Activated CD4-positive, alpha-beta T cell treated with anti-CD3 and anti-CD28 coated beads, Interleukin-2, Interleukin-4, amounts not matched to agents 100 ng/mL and 50 ng/mL, durations not matched to agents 16 hours and 8 hours (primary cell): ENCODE data around the gene STMN3.
"Not testable (repeated sequence)": the region's sequence is repeated elsewhere in the genome, so short reads cannot be mapped to it uniquely, and the experiment has no call there.

Experiments used
- DNase-seq: peaks from one replicate; pipeline ENCODE4 v3.0.0-alpha.2; 2020; ENCODE audit warnings: low spot score

STMN3 gene

DNA sequence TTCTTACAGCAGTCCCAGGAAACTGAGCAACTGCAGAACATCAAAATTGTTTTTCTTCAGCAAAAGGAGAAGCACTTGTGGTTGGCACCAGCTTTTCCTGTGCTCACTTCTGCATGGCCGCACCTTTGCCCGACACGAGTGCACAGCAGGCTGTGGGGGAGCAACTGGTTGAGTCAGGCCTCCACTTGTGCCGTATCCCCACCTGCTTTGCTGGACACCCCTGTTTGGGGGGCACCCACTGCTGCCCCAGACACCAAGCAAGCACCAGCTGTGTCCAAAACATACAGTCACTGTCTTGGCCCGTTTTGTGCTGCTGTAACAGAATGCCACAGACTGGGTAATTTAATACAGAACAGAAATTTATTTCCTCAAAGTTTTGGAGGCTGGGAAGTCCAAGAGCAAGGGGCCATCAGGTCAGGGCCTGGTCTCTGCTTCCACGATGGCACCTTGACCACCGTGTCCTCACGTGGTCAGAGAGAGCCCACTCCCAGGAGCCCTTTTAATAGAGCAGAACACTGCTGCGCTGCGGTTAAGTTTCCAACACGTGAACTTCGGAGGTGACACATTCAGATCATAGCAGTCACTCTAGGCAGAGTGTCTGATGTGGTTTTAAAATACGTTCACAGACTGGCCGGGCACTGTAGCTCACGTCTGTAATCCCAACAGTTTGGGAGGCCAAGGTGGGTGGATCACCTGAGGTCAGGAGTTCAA lies 17.6 kb downstream of the STMN3 start:
- DNase-seq, result peak; percentile 87

DNA sequence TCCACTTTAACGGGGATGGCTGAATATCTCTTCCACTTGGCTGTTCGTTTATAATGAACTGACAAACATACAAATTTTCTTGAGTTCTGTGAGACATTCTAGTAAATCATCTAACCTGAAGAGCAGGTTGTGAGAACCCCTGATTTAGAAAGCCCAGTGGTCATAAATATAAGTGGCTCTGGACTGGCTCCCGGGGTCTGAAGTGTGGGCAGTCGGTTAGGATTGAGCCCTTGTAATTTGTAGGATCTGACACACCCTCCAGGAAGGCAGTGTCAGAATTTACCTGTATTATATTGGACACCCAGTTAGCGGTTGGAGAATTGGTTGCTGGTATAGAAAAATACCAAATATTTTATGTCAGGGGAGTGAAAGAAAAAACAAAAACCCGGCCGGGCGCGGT lies 19.5 kb downstream of the STMN3 start:
- no peak for DNase-seq

- not testable (repeated sequence) for DNase-seq
Observed at GRCh38 chr20:63631426-63631825, 21.8 kb downstream of the STMN3 start.

DNA sequence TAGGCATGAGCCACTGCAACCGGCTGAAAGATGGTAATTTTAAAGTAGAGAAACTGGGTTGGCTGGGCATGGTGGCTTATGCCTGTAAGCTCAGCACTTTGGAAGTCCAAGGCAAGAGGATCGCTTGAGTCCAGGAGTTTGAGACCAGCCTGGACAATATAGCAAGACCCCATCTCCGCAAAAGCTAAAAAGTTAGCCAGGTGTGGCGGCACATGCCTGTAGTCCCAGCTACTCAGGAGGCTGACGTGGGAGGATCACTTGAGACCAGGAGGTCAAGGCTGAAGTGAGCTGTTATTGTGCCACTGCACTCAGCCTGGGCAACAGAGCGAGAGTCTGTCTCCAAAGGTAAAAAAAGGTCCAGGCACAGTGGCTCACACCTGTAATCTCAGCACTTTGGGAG lies 22.3 kb downstream of the STMN3 start:
- not testable (repeated sequence) for DNase-seq

DNA sequence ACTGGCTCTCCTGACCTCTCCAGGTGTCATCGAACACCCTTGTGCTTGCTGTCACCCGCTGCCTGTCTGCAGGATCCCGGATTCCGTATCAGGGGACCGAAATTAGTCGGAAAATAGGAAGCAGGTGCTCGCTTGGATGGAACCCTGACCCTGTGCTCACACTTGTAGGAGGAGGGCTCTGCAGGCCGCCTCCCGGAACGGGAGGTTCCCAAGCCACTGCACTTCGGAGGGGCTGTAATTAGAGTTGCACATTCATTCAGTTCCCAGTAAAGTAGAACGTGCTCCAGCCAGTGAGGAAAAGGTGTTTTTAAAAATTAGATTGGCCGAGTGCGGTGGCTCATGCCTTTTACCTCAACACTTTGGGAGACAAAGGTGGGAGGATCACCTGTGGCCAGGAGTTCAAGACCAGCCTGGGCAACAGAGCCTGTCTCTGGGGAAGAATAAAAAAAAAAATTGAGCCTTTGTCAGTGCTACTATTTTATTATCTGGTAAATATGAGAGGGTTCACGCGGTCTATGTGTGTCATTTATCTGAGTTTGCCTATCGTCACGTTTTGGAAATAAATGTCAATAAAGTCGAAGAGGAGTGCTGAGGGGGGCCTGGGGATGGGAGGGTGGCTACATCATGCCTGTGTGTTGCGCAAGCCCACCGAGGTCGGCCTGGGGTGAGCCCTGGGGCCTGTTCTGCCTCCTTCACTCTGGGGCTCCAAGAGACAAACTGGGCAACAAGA lies 24.8 kb downstream of the STMN3 start:
- DNase-seq, result peak; percentile 86

- DNase-seq, result no peak
Observed at GRCh38 chr20:63627751-63628245, 25.4 kb downstream of the STMN3 start.

DNA sequence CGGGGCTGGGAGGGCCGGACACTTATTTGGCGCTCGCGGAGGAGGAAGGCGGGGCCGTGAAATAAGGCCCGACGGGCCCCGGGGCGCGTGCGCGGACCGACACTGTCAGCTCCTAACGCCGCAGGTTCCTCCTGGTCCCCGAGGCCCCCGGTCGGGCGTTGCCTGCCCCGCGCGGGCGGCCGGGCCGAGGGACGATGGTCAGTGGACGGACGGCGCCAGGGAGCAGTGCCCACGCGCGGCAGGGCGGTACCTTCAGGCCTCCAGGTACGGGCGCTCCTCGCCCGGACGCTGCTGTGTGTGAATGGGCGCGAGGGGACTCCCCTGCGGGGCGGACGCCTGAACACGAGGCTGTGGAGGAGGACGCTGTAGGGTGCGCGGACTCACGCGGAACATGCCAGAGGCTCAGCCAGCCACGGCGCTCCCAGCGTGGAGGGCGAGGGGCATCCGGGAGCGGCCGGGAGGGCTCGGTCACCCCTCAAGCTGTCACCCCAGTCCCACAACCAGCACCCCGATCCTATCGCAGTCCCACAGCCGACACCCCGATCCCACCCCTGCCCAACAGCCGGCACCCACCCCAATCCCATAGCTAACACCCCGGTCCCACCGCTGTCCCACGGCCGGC lies 26.0 kb downstream of the STMN3 start:
- peak; percentile 94 for DNase-seq

- peak; percentile 65 for DNase-seq
Observed at GRCh38 chr20:63626424-63627128, 26.6 kb downstream of the STMN3 start, which contains the start of gene GMEB2. TSS of gene GMEB2 (minus strand) at chr20:63627101. CDS start at chr20:63619397, 7,704 bp downstream.

- no peak for DNase-seq
Observed at GRCh38 chr20:63625771-63626423, 27.3 kb downstream of the STMN3 start.

DNA sequence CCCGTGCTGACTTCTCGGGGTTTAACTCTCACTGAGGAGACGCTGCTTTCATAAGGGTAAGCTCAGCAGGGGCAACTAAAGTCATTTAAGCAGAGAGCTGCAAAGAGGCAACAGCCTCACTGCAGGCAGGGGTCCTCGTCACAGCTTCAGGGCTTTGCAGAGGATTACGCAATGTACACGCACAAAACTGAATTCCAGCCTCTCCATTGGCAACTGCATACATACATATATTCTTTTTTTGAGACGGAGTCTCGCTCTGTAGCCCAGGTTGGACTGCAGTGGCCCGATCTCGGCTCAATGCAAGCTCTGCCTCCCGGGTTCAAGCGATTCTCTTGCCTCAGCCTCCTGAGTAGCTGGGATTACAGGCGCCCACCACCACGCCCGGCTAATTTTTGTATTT lies 28.7 kb downstream of the STMN3 start:
- no peak for DNase-seq

GRCh38 chr20:63622732-63623131 lies 30.5 kb downstream of the STMN3 start:
- DNase-seq, result no peak

DNA sequence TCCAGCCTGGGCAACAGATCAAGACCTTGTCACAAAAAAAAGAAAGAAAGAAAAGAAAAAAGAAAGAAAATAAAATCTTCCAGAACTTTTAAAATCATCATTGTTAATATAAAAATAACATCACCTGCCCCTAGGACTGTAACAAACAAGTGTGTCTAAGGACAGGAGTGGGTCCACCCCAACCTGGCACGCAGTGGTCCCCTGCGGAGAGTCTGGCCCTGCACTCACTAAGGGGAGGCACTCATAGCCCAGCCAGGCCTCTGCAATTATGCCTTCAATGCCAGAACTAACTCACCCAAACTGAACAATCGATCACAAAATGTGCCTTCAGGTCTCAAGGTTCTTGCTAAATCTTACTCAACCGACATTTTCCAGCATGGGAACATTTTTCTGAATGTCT lies 31.1 kb downstream of the STMN3 start:
- DNase-seq, result no peak

DNA sequence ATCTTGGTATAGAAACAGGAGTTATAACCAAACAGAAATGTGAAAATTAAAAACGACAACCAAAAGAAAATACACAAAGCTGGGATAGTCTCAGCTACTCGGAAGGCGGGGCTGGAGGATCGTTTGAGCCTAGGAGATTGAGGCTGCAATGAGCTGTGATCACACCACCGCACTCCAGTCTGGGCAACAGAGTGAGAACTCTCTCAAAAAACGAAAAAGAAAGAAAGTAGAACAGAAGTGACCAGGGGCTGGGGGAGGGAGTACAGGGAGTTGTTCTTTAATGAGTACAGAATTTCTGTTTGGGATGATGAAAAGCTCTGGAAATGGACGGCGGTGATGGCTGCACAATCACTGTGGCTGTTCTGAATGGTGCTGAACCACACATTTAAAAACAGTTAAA lies 32.2 kb downstream of the STMN3 start:
- no peak for DNase-seq

GRCh38 chr20:63619505-63619904 lies 33.7 kb downstream of the STMN3 start:
- DNase-seq, result no peak

DNA sequence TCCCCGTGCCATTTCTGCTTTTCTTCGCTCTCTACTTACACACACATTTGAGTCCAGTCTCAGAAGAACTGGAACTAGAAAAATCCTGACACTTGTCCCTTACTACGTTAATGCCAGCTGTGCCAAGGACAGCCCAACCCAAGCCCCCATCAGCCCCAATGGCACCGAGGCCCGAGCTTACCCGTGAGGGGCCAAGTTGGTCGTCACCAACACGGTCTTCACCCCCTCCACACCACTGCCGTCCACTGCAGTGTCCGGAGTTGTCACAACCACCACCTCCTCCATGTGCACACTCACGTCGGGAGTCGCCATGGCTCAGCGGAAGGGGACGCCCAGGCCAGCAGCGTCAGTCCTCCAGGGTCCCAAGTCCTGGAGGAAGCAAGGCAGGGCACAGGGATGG lies 34.1 kb downstream of the STMN3 start:
- DNase-seq, result no peak

DNA sequence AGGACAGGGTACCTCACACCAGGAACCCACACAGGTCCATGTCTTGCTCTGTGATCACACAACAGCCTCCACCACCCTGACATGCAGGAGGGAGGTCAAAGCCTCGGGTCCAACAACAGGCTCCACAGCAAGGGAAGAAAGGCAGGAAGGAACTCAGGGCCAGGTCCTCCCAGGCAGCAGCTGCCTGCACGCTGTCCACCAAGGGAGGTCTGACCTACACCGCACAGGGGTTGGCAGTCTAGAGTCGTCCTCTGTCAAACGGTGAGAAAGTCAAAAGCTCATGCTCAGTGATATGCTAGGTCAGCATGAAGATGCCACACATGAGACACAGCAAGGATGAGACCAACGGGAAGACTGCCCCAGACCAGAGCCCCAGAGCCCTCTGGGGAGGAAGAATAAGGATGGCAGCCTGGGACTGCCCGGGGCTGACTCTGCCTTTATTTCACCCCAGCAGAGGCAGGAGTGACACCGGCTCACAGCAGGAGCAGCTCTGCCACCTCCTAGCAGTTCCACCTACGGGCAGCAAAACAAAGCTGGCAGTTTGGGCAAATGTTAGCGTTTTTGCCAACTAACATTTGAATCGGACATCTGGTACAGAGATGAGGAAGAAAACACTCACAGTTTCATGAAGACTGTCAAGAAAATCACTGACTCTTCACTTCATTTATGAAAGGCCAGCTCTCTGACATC lies 34.8 kb downstream of the STMN3 start:
- DNase-seq, result no peak

GRCh38 chr20:63617876-63618265 lies 35.4 kb downstream of the STMN3 start:
- no peak for DNase-seq

DNA sequence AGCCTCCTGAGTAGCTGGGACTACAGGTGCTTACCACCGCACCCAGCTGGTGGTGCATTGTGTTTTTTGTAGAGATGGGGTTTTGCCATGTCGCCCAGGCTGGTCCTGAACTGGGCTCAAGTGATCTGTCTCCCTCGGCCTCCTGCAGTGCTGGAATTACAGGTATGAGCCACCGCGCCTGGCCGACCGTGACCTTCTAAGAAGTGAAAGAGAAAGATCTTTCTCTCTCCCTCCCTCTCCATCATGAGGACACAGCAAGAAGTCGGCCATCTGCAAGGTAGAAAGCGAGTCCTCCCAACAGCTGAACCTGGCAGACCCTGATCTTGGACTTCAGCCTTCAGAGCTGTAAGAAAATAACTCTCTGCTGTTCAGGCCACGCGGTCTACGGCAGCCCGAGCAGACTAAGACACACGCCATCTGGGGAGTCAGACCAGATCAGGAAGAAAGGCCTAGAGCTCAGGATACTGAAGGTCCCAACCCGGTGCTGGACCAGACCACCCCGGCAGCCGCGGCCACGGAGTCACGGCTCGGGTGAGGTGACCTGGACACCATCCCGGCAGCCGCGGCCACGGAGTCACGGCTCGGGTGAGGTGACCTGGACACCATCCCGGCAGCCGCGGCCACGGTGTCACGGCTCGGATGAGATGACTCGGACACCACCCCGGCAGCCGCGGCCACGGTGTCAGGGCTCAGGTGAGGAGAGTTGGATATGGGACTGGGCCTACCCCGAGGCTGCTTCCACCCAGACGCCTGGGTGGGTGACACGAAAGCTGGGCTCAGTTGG lies 35.9 kb downstream of the STMN3 start:
- DNase-seq, result no peak

DNA sequence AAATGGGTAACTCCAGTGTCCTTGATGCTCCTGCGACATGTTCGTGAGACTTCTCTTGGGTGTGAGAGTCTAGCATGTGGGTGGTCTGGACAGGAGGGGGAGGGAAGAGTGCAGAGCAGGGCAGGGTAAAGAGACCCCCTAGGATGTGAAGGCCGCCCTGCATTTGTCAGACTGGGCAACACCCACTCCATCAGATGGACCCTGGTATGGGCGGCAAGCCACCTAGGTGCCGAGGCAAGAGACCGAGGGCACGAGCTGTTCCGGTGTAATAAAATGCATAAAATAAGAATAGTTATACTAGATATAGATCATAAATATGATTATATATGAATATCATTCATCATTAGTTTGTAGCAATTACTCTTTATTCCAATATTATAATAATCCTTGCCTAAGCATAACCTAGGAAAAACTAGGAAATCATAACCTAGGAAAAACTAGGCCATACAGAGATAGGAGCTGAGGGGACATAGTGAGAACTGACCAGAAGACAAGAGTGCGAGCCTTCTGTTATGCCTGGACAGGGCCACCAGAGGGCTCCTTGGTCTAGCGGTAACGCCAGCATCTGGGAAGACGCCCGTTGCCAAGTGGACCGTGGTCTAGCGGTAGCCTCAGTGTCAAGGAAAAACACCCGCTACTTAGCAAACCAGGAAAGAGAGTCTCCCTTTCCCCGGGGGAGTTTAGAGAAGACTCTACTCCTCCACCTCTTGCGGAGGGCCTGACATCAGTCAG lies 39.2 kb downstream of the STMN3 start:
- DNase-seq, result not testable (repeated sequence)
